HEK293 (cell line): ENCODE results near the gene RTL9.
"Not testable (repeated sequence)": the region's sequence is repeated elsewhere in the genome, so short reads cannot be mapped to it uniquely, and the experiment has no call there.

Experiments used
- CTCF ChIA-PET: fragments of 350-600 bp; formaldehyde crosslinking; extraction: SDS; loops from one replicate; lab custom pipeline; 2021; ENCODE audit warnings: antibody characterized with exemption; lab: Yijun Ruan, JAX
- POLR2A ChIA-PET: fragments of 300-600 bp; formaldehyde crosslinking; extraction: SDS; loops from one replicate; lab custom pipeline; 2020; ENCODE audit warnings: antibody characterized with exemption, inconsistent platforms; lab: Yijun Ruan, JAX
- H3K27ac ChIP-seq: fragments of 200-500 bp; sonication (Bioruptor generic); 2 replicates; pipeline ENCODE4 v1.5.1; 2014; ENCODE audit warnings: low read depth, low read length, control low read depth, inconsistent platforms; ENCODE audit errors: extremely low read depth
- H3K36me3 ChIP-seq, 2 experiments: fragments of 200-500 bp in 1 of 2; sonication (Bioruptor generic) in 1 of 2; 1 replicate in 1 of 2; 2 replicates in 1 of 2; pipeline ENCODE4 v1.5.1; 2014 to 2017; ENCODE audit warnings: inconsistent platforms in 2 of 2, low read length in 2 of 2; ENCODE audit not compliant: control insufficient read depth in 2 of 2, insufficient read depth in 1 of 2
- H3K4me1 ChIP-seq: fragments of 200-500 bp; sonication (Bioruptor generic); 2 replicates; pipeline ENCODE4 v1.5.1; 2014; ENCODE audit warnings: mild to moderate bottlenecking, low read length, inconsistent platforms; ENCODE audit not compliant: control insufficient read depth, insufficient read depth
- H3K4me3 ChIP-seq: 2 replicates; pipeline ENCODE4 v1.5.1; 2011; ENCODE audit warnings: low read depth, mild to moderate bottlenecking, control low read depth, low read length, moderate library complexity
- H3K9me3 ChIP-seq: fragments of 200-500 bp; sonication (Bioruptor generic); 2 replicates; pipeline ENCODE4 v1.5.1; 2014; ENCODE audit warnings: low read depth, low read length, inconsistent platforms; ENCODE audit not compliant: control insufficient read depth, insufficient read depth
- HOXC10 ChIP-seq: sonication (generic); formaldehyde crosslinking; IDR thresholded peaks from 2 replicates; pipeline ENCODE4 v1.8.1; 2023; ENCODE audit warnings: mild to moderate bottlenecking, missing genetic modification reagents
- RBAK ChIP-seq: fragments of 450-650 bp; formaldehyde crosslinking; IDR thresholded peaks from 2 replicates; pipeline ENCODE4 v1.5.1; 2016; ENCODE audit warnings: missing biosample characterization, missing genetic modification characterization
- ZNF138 ChIP-seq: fragments of 450-650 bp; formaldehyde crosslinking; IDR thresholded peaks from 2 replicates; pipeline ENCODE4 v1.5.1; 2016; ENCODE audit warnings: missing biosample characterization, missing genetic modification characterization, borderline replicate concordance
- ZNF146 ChIP-seq: fragments of 450-650 bp; formaldehyde crosslinking; IDR thresholded peaks from 2 replicates; pipeline ENCODE4 v1.5.1; 2016; ENCODE audit warnings: missing biosample characterization, missing genetic modification characterization
- ZNF16 ChIP-seq: fragments of 450-650 bp; formaldehyde crosslinking; IDR thresholded peaks from 2 replicates; pipeline ENCODE4 v1.5.1; 2016; ENCODE audit warnings: low read depth, missing biosample characterization, missing genetic modification characterization
- ZNF214 ChIP-seq: fragments of 450-650 bp; formaldehyde crosslinking; IDR thresholded peaks from 2 replicates; pipeline ENCODE4 v1.5.1; 2017; ENCODE audit warnings: missing biosample characterization, mild to moderate bottlenecking, missing genetic modification characterization, borderline replicate concordance
- ZNF221 ChIP-seq: fragments of 450-650 bp; formaldehyde crosslinking; IDR thresholded peaks from 2 replicates; pipeline ENCODE4 v1.5.1; 2017; ENCODE audit warnings: missing biosample characterization, missing genetic modification characterization, borderline replicate concordance
- ZNF423 ChIP-seq: fragments of 450-650 bp; formaldehyde crosslinking; IDR thresholded peaks from 2 replicates; pipeline ENCODE4 v1.5.1; 2016; ENCODE audit warnings: missing biosample characterization, missing genetic modification characterization
- ZNF426 ChIP-seq: fragments of 450-650 bp; formaldehyde crosslinking; IDR thresholded peaks from 2 replicates; pipeline ENCODE4 v1.5.1; 2017; ENCODE audit warnings: missing biosample characterization, missing genetic modification characterization, mild to moderate bottlenecking, inconsistent platforms, moderate library complexity
- ZNF48 ChIP-seq: fragments of 450-650 bp; formaldehyde crosslinking; IDR thresholded peaks from 2 replicates; pipeline ENCODE4 v1.5.1; 2016; ENCODE audit warnings: missing biosample characterization, missing genetic modification characterization
- ZNF555 ChIP-seq: fragments of 450-650 bp; formaldehyde crosslinking; conservative IDR thresholded peaks from 2 replicates; pipeline ENCODE4 v1.5.1; 2017; ENCODE audit warnings: missing biosample characterization, mild to moderate bottlenecking, missing genetic modification characterization, inconsistent platforms
- TF ChIP-seq, protein P1 (sequence below): fragments of 450-650 bp; formaldehyde crosslinking; IDR thresholded peaks from 2 replicates; pipeline ENCODE4 v1.5.1; 2016; ENCODE audit warnings: missing biosample characterization, missing genetic modification characterization
- TF ChIP-seq, protein P2 (sequence below): fragments of 450-650 bp; formaldehyde crosslinking; conservative IDR thresholded peaks from 2 replicates; pipeline ENCODE4 v1.5.1; 2016; ENCODE audit warnings: low read depth, missing biosample characterization, missing genetic modification characterization
- TF ChIP-seq, protein P3 (sequence below): fragments of 450-650 bp; IDR thresholded peaks from 2 replicates; pipeline ENCODE4 v1.5.1; 2018; ENCODE audit warnings: missing biosample characterization, mild to moderate bottlenecking, missing genetic modification characterization
- TF ChIP-seq, protein P4 (sequence below): fragments of 450-650 bp; formaldehyde crosslinking; IDR thresholded peaks from 2 replicates; pipeline ENCODE4 v1.5.1; 2017; ENCODE audit warnings: missing biosample characterization, missing genetic modification characterization

The RTL9 gene

DNA sequence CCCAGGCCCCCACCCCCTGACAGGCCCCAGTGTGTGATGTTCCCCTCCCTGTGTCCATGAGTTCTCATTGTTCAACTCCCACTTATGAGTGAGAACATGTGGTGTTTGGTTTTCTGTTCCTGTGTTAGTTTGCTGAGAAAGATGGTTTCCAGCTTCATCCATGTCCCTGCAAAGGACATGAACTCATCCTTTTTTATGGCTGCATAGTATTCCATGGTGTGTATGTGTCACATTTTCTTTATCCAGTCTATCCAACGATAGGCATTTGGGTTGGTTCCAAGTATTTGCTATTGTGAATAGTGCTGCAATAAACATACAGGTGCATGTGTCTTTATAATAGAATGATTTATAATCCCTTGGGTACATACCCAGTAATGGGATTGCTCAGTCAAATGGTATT, 30.0 kb upstream of the RTL9 start:
- H3K4me1 ChIP-seq, H3K36me3 ChIP-seq, H3K27ac ChIP-seq, H3K9me3 ChIP-seq, POLR2A ChIA-PET, H3K4me3 ChIP-seq: not testable (repeated sequence)
- CTCF ChIA-PET, result interaction anchor here (1.2 kb wide), 1 partner anchor 161 kb away, joined by 4 read pairs; no protein-coding TSS in a partner anchor
- peak; percentile 94 for TF ChIP-seq ZNF146

DNA sequence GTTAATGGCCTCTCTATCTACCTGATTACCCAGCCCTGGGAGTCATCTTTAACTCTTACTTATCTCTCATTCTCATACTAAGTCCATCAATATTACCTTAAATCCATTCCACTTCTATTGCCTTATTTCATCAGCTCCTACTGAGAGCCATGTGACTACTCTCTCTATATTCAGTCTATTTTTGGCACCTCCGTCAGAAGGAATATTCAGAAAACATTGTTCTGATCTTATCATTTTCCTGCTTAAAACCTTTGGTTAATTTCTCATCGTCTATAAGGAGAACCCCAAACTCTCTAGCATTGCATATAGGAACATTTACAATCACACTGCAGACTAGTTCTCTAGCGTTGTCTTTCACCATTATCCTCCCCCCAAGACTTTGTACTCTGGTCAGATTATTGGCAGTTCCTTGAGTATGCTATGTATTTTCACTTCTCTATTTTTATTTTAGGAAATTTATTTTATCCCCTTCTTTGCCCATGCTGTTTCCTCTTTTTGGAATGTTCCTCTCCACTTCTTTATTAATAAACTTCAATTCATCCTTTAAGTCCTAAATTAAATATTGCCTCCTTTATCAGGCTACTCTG, 27.1 kb upstream of the RTL9 start:
- Histone ChIP-seq H3K9me3 (no peaks in the 10 kb centered on the region), H3K27ac (no peak overlapping the region), H3K4me1 (no peaks in the 10 kb centered on the region), H3K4me3 (no peak overlapping the region), H3K36me3 (no peaks in the 10 kb centered on the region)
- TF ChIP-seq, protein P1, sequence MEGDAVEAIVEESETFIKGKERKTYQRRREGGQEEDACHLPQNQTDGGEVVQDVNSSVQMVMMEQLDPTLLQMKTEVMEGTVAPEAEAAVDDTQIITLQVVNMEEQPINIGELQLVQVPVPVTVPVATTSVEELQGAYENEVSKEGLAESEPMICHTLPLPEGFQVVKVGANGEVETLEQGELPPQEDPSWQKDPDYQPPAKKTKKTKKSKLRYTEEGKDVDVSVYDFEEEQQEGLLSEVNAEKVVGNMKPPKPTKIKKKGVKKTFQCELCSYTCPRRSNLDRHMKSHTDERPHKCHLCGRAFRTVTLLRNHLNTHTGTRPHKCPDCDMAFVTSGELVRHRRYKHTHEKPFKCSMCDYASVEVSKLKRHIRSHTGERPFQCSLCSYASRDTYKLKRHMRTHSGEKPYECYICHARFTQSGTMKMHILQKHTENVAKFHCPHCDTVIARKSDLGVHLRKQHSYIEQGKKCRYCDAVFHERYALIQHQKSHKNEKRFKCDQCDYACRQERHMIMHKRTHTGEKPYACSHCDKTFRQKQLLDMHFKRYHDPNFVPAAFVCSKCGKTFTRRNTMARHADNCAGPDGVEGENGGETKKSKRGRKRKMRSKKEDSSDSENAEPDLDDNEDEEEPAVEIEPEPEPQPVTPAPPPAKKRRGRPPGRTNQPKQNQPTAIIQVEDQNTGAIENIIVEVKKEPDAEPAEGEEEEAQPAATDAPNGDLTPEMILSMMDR (tag by site-specific recombination), result no peak
- TF ChIP-seq, protein P2, sequence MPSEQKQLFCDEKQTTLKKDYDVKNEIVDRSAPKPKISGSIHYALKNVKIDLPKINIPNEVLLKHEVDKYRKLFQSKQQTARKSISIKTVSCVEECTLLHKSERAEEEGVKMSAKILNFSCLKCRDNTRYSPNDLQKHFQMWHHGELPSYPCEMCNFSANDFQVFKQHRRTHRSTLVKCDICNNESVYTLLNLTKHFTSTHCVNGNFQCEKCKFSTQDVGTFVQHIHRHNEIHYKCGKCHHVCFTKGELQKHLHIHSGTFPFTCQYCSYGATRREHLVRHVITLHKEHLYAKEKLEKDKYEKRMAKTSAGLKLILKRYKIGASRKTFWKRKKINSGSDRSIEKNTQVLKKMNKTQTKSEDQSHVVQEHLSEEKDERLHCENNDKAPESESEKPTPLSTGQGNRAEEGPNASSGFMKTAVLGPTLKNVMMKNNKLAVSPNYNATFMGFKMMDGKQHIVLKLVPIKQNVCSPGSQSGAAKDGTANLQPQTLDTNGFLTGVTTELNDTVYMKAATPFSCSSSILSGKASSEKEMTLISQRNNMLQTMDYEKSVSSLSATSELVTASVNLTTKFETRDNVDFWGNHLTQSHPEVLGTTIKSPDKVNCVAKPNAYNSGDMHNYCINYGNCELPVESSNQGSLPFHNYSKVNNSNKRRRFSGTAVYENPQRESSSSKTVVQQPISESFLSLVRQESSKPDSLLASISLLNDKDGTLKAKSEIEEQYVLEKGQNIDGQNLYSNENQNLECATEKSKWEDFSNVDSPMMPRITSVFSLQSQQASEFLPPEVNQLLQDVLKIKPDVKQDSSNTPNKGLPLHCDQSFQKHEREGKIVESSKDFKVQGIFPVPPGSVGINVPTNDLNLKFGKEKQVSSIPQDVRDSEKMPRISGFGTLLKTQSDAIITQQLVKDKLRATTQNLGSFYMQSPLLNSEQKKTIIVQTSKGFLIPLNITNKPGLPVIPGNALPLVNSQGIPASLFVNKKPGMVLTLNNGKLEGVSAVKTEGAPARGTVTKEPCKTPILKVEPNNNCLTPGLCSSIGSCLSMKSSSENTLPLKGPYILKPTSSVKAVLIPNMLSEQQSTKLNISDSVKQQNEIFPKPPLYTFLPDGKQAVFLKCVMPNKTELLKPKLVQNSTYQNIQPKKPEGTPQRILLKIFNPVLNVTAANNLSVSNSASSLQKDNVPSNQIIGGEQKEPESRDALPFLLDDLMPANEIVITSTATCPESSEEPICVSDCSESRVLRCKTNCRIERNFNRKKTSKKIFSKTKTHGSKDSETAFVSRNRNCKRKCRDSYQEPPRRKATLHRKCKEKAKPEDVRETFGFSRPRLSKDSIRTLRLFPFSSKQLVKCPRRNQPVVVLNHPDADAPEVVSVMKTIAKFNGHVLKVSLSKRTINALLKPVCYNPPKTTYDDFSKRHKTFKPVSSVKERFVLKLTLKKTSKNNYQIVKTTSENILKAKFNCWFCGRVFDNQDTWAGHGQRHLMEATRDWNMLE (tag by site-specific recombination), result no peak
- TF ChIP-seq, protein P3, sequence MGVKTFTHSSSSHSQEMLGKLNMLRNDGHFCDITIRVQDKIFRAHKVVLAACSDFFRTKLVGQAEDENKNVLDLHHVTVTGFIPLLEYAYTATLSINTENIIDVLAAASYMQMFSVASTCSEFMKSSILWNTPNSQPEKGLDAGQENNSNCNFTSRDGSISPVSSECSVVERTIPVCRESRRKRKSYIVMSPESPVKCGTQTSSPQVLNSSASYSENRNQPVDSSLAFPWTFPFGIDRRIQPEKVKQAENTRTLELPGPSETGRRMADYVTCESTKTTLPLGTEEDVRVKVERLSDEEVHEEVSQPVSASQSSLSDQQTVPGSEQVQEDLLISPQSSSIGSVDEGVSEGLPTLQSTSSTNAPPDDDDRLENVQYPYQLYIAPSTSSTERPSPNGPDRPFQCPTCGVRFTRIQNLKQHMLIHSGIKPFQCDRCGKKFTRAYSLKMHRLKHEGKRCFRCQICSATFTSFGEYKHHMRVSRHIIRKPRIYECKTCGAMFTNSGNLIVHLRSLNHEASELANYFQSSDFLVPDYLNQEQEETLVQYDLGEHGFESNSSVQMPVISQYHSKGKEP (tag by site-specific recombination), result no peak
- no peak for TF ChIP-seq ZNF16 (tag by site-specific recombination)
- TF ChIP-seq, protein P4, sequence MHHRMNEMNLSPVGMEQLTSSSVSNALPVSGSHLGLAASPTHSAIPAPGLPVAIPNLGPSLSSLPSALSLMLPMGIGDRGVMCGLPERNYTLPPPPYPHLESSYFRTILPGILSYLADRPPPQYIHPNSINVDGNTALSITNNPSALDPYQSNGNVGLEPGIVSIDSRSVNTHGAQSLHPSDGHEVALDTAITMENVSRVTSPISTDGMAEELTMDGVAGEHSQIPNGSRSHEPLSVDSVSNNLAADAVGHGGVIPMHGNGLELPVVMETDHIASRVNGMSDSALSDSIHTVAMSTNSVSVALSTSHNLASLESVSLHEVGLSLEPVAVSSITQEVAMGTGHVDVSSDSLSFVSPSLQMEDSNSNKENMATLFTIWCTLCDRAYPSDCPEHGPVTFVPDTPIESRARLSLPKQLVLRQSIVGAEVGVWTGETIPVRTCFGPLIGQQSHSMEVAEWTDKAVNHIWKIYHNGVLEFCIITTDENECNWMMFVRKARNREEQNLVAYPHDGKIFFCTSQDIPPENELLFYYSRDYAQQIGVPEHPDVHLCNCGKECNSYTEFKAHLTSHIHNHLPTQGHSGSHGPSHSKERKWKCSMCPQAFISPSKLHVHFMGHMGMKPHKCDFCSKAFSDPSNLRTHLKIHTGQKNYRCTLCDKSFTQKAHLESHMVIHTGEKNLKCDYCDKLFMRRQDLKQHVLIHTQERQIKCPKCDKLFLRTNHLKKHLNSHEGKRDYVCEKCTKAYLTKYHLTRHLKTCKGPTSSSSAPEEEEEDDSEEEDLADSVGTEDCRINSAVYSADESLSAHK (tag by site-specific recombination), result no peak
- no peak for TF ChIP-seq HOXC10 (CRISPR knock-in tag)
- TF ChIP-seq RBAK, result no peak
- no peak for TF ChIP-seq ZNF48 (tag by site-specific recombination)
- no peak for TF ChIP-seq ZNF214 (tag by site-specific recombination)
- TF ChIP-seq ZNF221, result no peak
- no peak for TF ChIP-seq ZNF555 (tag by site-specific recombination)
- TF ChIP-seq ZNF138 (tag by site-specific recombination), result no peak
- TF ChIP-seq ZNF423 (tag by site-specific recombination), result no peak
- TF ChIP-seq ZNF426, result no peak
- CTCF ChIA-PET, result no interaction called here
- POLR2A ChIA-PET, result no interaction called here
